NCI-H82 treated with DMSO at 0.1 percent for 48 hours (cell line): ENCODE measurements around the gene SNRPB.

ENCODE experiments used
- DNase-seq: peaks from one replicate; lab custom pipeline; 2025; ENCODE audit not compliant: unreplicated experiment; lab: John Stamatoyannopoulos, UW

SNRPB gene

DNA sequence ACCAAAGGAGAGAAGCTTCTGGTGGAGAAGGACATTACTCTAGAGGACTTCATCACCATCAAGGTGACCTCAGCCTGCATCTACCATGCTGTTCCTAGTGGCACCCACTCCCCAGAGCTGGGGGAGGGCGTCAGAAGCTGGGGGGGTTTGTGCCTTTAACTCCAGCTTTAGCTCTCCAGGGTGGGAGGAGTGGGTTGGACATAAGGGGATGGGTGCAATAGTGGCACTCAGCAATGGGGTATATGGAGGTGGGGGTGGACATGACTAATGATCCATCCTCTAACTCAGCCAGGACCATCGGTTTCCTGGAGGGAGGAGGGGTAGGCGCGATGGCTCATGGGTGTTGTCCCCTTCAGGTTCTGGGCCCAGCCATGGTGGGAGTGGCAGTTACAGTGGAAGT, 40.1 kb downstream of the SNRPB start:
- no peak for DNase-seq

DNA sequence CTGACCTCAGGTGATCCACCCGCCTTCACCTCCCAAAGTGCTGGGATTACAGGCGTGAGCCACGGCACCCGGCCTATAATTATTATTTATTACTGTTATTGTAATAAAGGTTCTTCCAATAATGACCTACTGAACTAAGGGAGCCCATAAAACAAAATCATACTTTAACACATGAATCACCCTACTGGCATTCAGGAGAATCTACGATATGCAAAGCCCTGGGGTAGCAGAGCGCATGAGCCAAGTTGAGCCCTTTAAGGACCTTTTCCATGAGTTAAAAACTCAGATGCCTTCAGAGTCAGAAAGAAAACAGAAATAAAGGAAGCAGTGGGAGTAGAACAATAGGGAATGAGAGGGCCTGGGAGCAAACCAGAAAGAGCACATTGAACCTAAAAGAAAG, 41.5 kb downstream of the SNRPB start:
- DNase-seq: no peak

DNA sequence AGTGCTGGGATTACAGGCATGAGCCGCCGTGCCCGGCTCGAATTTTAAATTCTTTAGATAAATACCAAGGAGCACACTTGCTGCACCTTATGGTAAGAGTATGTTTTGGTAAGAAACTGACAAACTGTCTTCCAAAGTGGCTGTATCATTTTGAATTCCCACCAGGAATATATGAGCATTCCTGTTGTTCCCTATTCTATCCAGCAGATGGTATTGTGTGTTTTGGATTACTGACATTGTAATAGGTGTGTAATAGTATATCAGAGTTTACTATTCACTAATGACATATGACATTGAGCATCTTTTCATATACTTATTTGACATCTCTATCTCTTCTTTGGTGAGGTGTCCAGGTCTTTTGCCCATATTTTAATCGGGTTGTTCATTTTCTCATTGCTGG, 49.3 kb downstream of the SNRPB start:
- no peak for DNase-seq

DNA sequence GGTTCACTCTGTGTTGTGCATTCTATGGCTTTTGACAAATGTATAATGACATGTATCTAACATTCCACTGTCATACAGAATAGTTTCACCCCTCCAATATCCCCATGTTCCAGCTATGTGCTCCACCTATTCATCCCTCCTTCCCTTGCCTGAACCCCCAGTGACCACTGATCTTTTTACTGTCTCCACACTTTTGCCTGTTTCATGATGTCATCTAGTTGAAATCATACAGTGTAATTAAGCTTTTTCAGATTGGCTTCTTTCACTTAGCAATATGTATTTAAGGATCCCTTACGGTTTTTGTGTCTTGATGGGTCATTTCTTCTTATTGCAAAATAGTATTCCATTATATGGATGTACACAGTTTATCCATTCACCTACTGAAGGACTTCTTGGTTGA, 50.1 kb downstream of the SNRPB start:
- no peak for DNase-seq

DNA sequence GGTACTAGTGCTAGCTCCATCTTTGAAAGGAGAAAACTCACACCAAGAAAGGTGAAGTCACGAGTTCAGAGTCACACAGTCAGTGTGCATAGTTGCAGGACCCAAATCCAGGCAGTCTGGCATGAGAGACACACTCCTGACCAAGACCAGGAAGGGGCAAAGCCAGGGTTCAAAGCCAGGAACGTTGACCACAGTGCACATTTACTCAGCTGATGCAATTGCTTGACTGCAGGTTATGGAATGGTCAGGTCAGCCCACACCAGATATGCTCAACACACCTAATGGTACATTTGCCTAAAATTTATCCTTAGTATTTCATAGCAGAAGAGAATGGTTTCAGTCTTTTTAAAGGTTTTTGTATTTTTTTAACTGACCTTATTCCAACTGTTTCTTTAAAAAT, 52.2 kb downstream of the SNRPB start:
- DNase-seq: no peak

DNA sequence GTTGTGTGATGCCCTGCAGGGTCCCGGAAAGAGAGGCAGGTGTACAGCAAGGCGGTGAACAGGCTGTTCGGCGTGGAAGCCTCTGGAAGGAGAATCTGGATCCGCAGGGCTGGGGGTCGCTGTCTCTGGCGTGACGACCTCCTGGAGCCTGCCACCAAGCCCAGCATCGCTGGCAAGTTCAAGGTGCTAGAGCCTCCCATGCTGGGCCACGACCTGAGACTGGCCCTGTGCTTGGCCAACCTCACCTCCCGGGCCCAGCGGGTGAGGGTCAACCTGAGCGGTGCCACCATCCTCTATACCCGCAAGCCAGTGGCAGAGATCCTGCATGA, 53.4 kb downstream of the SNRPB start:
- DNase-seq: no peak

DNA sequence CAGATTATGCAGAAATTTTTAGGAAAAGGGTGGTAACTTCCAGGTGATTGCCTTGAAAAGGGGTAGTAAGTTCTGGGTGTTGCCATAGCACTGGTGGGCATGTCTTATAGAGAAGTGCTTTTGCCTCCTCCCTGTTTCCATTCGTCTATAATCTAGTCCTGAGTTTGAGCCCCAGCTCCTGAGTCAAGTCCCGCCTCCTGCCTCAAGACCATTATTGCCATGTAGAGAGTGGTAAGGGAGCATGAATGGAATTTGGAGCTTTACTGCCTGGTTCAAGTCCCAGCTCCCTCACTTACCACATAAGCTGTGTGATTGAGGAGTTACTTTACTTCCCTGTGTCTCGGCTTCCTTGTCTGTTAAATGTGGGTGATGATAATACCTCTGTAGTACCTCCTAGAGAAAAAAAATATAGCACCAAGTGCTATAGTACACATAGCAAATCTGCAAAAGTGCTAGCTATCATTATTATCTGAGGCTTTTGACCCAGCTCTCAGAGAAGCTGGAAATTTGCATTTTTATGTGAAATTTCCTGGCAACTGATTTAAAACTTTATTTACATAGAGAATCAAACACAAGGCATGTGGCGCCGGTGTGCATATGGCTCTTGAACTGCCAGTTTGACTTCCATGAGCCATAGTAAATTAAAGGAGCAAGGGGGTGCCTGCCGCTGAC, 53.9 kb downstream of the SNRPB start:
- DNase-seq: no peak
